GM21447 (cell line): Measurements from ENCODE around the gene OLAH.

ENCODE experiments used
- ATAC-seq: cut with Tn5 transposase; IDR thresholded peaks from one replicate; pipeline ENCODE4 v1.9.1; 2021; ENCODE audit not compliant: unreplicated experiment

OLAH gene

DNA sequence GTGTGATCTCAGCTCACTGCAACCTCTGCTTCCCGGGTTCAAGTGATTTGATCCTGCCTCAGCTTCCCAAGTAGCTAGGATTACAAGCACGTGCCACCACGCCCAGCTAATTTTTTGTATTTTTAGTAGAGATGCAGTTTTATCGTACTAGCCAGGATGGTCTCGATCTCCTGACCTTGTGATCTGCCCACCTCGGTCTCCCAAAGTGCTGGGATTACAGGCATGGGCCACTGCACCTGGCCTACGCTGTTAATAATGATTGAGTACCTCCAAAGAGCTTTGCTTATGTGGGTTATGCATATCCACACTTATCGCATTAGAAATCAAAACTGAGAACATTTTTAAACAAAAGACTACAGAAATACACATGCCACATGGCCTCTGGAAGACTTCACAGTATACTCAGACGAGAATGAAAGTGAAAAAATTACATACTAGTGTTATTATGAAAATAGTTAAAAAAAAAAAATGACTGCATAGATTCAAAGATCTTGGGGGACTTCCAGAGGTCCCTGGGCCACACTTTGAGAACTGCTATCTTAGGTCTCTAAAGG, 78.8 kb downstream of the OLAH start:
- peak; percentile 87 for ATAC-seq
